Measurements from ENCODE around the gene ASB11.
"Not testable (repeated sequence)": the region's sequence is repeated elsewhere in the genome, so short reads cannot be mapped to it uniquely, and the experiment has no call there.

Gene ASB11

GRCh38 chrX:15334561-15334960 is 19.1 kb upstream of the ASB11 start:
- Histone ChIP-seq H3K27me3 (ENCODE audit: control insufficient read depth, insufficient read depth, low read length) (peaks cover 2% of the 10 kb centered on the region), H3K4me3 (ENCODE audit: low read depth, low read length) (peak overlapping the region; percentile 84), H3K9ac (ENCODE audit: low read depth, low read length) (no peak overlapping the region), H3K4me1 (ENCODE audit: control insufficient read depth, insufficient read depth, low read length) (no peaks in the 10 kb centered on the region), H3K9me3 (ENCODE audit: control insufficient read depth, insufficient read depth, low read length) (no peaks in the 10 kb centered on the region), H3K36me3 (ENCODE audit: control insufficient read depth, insufficient read depth, low read length) (no peaks in the 10 kb centered on the region)

- Histone ChIP-seq H3K36me3 (ENCODE audit: control insufficient read depth, insufficient read depth, low read length) (no peaks in the 10 kb centered on the region), H3K9ac (ENCODE audit: low read depth, low read length) (no peak overlapping the region), H3K4me1 (ENCODE audit: control insufficient read depth, insufficient read depth, low read length) (no peaks in the 10 kb centered on the region), H3K4me3 (ENCODE audit: low read depth, low read length) (no peak overlapping the region), H3K27me3 (ENCODE audit: control insufficient read depth, insufficient read depth, low read length) (no peaks in the 10 kb centered on the region), H3K9me3 (ENCODE audit: control insufficient read depth, insufficient read depth, low read length) (no peaks in the 10 kb centered on the region)
These were observed 13.4 kb upstream of the ASB11 start for GRCh38 chrX:15328821-15329220.

GRCh38 chrX:15328131-15328530 is 12.7 kb upstream of the ASB11 start:
- H3K9ac ChIP-seq (ENCODE audit: low read depth, low read length) = no peak overlapping the region
- no peaks in the 10 kb centered on the region for H3K9me3 ChIP-seq (ENCODE audit: control insufficient read depth, insufficient read depth, low read length)
- H3K4me1 ChIP-seq (ENCODE audit: control insufficient read depth, insufficient read depth, low read length) = no peaks in the 10 kb centered on the region
- no peak overlapping the region for H3K4me3 ChIP-seq (ENCODE audit: low read depth, low read length)
- no peaks in the 10 kb centered on the region for H3K36me3 ChIP-seq (ENCODE audit: control insufficient read depth, insufficient read depth, low read length)
- no peaks in the 10 kb centered on the region for H3K27me3 ChIP-seq (ENCODE audit: control insufficient read depth, insufficient read depth, low read length)

GRCh38 chrX:15322472-15322871 is 7.0 kb upstream of the ASB11 start:
- no peak overlapping the region for H3K4me3 ChIP-seq (ENCODE audit: low read depth, low read length)
- no peaks in the 10 kb centered on the region for H3K27me3 ChIP-seq (ENCODE audit: control insufficient read depth, insufficient read depth, low read length)
- H3K9ac ChIP-seq (ENCODE audit: low read depth, low read length) = no peak overlapping the region
- H3K4me1 ChIP-seq (ENCODE audit: control insufficient read depth, insufficient read depth, low read length) = no peaks in the 10 kb centered on the region
- no peaks in the 10 kb centered on the region for H3K9me3 ChIP-seq (ENCODE audit: control insufficient read depth, insufficient read depth, low read length)
- no peaks in the 10 kb centered on the region for H3K36me3 ChIP-seq (ENCODE audit: control insufficient read depth, insufficient read depth, low read length)

- Histone ChIP-seq H3K9me3 (ENCODE audit: control insufficient read depth, insufficient read depth, low read length) (no peaks in the 10 kb centered on the region), H3K4me1 (ENCODE audit: control insufficient read depth, insufficient read depth, low read length) (no peaks in the 10 kb centered on the region), H3K36me3 (ENCODE audit: control insufficient read depth, insufficient read depth, low read length) (no peaks in the 10 kb centered on the region), H3K4me3 (ENCODE audit: low read depth, low read length) (no peak overlapping the region), H3K27me3 (ENCODE audit: control insufficient read depth, insufficient read depth, low read length) (no peaks in the 10 kb centered on the region), H3K9ac (ENCODE audit: low read depth, low read length) (no peak overlapping the region)
These were observed 6.6 kb upstream of the ASB11 start for GRCh38 chrX:15322072-15322471.

- no peaks in the 10 kb centered on the region for H3K36me3 ChIP-seq (ENCODE audit: control insufficient read depth, insufficient read depth, low read length)
- H3K4me3 ChIP-seq (ENCODE audit: low read depth, low read length) = no peak overlapping the region
- H3K9ac ChIP-seq (ENCODE audit: low read depth, low read length) = no peak overlapping the region
- no peaks in the 10 kb centered on the region for H3K27me3 ChIP-seq (ENCODE audit: control insufficient read depth, insufficient read depth, low read length)
- no peaks in the 10 kb centered on the region for H3K4me1 ChIP-seq (ENCODE audit: control insufficient read depth, insufficient read depth, low read length)
- H3K9me3 ChIP-seq (ENCODE audit: control insufficient read depth, insufficient read depth, low read length) = no peaks in the 10 kb centered on the region
These were observed 6.0 kb upstream of the ASB11 start for GRCh38 chrX:15321447-15321846.

- Histone ChIP-seq H3K27me3 (ENCODE audit: control insufficient read depth, insufficient read depth, low read length) (no peaks in the 10 kb centered on the region), H3K4me1 (ENCODE audit: control insufficient read depth, insufficient read depth, low read length) (no peaks in the 10 kb centered on the region), H3K36me3 (ENCODE audit: control insufficient read depth, insufficient read depth, low read length) (no peaks in the 10 kb centered on the region)
These were observed 4.9 kb upstream of the ASB11 start for GRCh38 chrX:15320297-15320696.

GRCh38 chrX:15319075-15319474 is 3.6 kb upstream of the ASB11 start:
- H3K4me3 ChIP-seq (ENCODE audit: low read depth, low read length) = no peak overlapping the region
- no peaks in the 10 kb centered on the region for H3K4me1 ChIP-seq (ENCODE audit: control insufficient read depth, insufficient read depth, low read length)
- no peaks in the 10 kb centered on the region for H3K27me3 ChIP-seq (ENCODE audit: control insufficient read depth, insufficient read depth, low read length)
- H3K36me3 ChIP-seq (ENCODE audit: control insufficient read depth, insufficient read depth, low read length) = no peaks in the 10 kb centered on the region
- no peak overlapping the region for H3K9ac ChIP-seq (ENCODE audit: low read depth, low read length)
- H3K9me3 ChIP-seq (ENCODE audit: control insufficient read depth, insufficient read depth, low read length) = no peaks in the 10 kb centered on the region

More at GRCh38 chrX:15320297-15320696, 4.9 kb upstream of the ASB11 start:
- Histone ChIP-seq H3K9me3 (ENCODE audit: control insufficient read depth, insufficient read depth, low read length) (no peaks in the 10 kb centered on the region), H3K9ac (ENCODE audit: low read depth, low read length) (no peak overlapping the region), H3K4me3 (ENCODE audit: low read depth, low read length) (no peak overlapping the region)

GRCh38 chrX:15314472-15314871 is 968 bp downstream of the ASB11 start:
- no peak overlapping the region for H3K9ac ChIP-seq (ENCODE audit: low read depth, low read length)

GRCh38 chrX:15311119-15311518 is 4.3 kb downstream of the ASB11 start:
- Histone ChIP-seq H3K4me1 (ENCODE audit: control insufficient read depth, insufficient read depth, low read length) (no peaks in the 10 kb centered on the region), H3K36me3 (ENCODE audit: control insufficient read depth, insufficient read depth, low read length) (no peaks in the 10 kb centered on the region), H3K9me3 (ENCODE audit: control insufficient read depth, insufficient read depth, low read length) (no peaks in the 10 kb centered on the region), H3K27me3 (ENCODE audit: control insufficient read depth, insufficient read depth, low read length) (no peaks in the 10 kb centered on the region), H3K4me3 (ENCODE audit: low read depth, low read length) (no peak overlapping the region), H3K9ac (ENCODE audit: low read depth, low read length) (no peak overlapping the region)

More at GRCh38 chrX:15314472-15314871, 968 bp downstream of the ASB11 start:
- H3K4me1 ChIP-seq (ENCODE audit: control insufficient read depth, insufficient read depth, low read length) = no peaks in the 10 kb centered on the region
- no peaks in the 10 kb centered on the region for H3K27me3 ChIP-seq (ENCODE audit: control insufficient read depth, insufficient read depth, low read length)
- H3K4me3 ChIP-seq (ENCODE audit: low read depth, low read length) = no peak overlapping the region
- no peaks in the 10 kb centered on the region for H3K9me3 ChIP-seq (ENCODE audit: control insufficient read depth, insufficient read depth, low read length)
- H3K36me3 ChIP-seq (ENCODE audit: control insufficient read depth, insufficient read depth, low read length) = no peaks in the 10 kb centered on the region

- Histone ChIP-seq H3K36me3 (ENCODE audit: control insufficient read depth, insufficient read depth, low read length) (no peaks in the 10 kb centered on the region), H3K4me1 (ENCODE audit: control insufficient read depth, insufficient read depth, low read length) (no peaks in the 10 kb centered on the region), H3K27me3 (ENCODE audit: control insufficient read depth, insufficient read depth, low read length) (no peaks in the 10 kb centered on the region), H3K4me3 (ENCODE audit: low read depth, low read length) (no peak overlapping the region), H3K9ac (ENCODE audit: low read depth, low read length) (no peak overlapping the region), H3K9me3 (ENCODE audit: control insufficient read depth, insufficient read depth, low read length) (no peaks in the 10 kb centered on the region)
These were observed 5.3 kb downstream of the ASB11 start for GRCh38 chrX:15310117-15310516.

GRCh38 chrX:15305899-15306298 is 9.5 kb downstream of the ASB11 start:
- H3K36me3 ChIP-seq (ENCODE audit: control insufficient read depth, insufficient read depth, low read length); H3K27me3 ChIP-seq (ENCODE audit: control insufficient read depth, insufficient read depth, low read length); H3K4me1 ChIP-seq (ENCODE audit: control insufficient read depth, insufficient read depth, low read length); H3K4me3 ChIP-seq (ENCODE audit: low read depth, low read length); H3K9ac ChIP-seq (ENCODE audit: low read depth, low read length); H3K9me3 ChIP-seq (ENCODE audit: control insufficient read depth, insufficient read depth, low read length): not testable (repeated sequence)

- Histone ChIP-seq H3K4me1 (ENCODE audit: control insufficient read depth, insufficient read depth, low read length) (no peaks in the 10 kb centered on the region), H3K4me3 (ENCODE audit: low read depth, low read length) (no peak overlapping the region), H3K36me3 (ENCODE audit: control insufficient read depth, insufficient read depth, low read length) (no peaks in the 10 kb centered on the region)
These were observed 13.5 kb downstream of the ASB11 start for GRCh38 chrX:15301924-15302323.

More at GRCh38 chrX:15301924-15302323, 13.5 kb downstream of the ASB11 start:
- H3K9me3 ChIP-seq (ENCODE audit: control insufficient read depth, insufficient read depth, low read length) = no peaks in the 10 kb centered on the region
- H3K27me3 ChIP-seq (ENCODE audit: control insufficient read depth, insufficient read depth, low read length) = no peaks in the 10 kb centered on the region
- H3K9ac ChIP-seq (ENCODE audit: low read depth, low read length) = no peak overlapping the region
